ENCODE results near the gene OTOP3. TPM values are rescaled to one million over a fixed set of nuclear protein-coding genes. Genes with fewer than 3 reads are reported as not detected.

The OTOP3 gene
- total RNA-seq, 1 experiment from 2014 or later, result not detected

DNA sequence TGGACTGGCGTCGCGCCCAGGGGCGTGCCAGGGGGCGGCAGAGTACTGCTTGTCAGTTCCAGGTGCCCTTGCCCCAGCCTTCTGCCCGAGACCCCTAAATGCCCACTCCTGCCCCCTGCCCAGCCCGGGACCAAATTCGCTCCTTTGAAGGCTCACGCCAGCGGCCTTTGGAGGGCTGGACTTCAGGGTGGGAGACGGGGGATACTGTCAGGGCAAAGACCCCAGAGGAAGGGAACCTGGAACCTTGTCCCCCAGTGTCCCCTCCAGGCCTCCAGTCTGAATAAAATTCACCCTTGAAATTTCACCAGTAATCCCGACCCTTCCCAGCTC, 737 bp downstream of the OTOP3 start:
- ATAC-seq (no peak), DNase-seq (ENCODE audit: low spot score) (no peak)
- Mint-ChIP-seq H3K9me3 (no peaks in the 10 kb centered on the region), H3K4me1 (peaks cover 2% of the 10 kb centered on the region; the same call in 1 of the 2 replicates), H3K27me3 (ENCODE audit: low read depth) (peaks cover 80% of the 10 kb centered on the region), H3K27ac (no peak overlapping the region), H3K4me3 (peak overlapping the region; percentile 39), H3K36me3 (no peaks in the 10 kb centered on the region)
- POLR2A ChIA-PET, result no interaction called here
- CTCF ChIA-PET, result interaction anchor here (1.3 to 3.8 kb wide), 7 partner anchors 13 to 25 kb away, joined by 3 to 24 read pairs (median 12); partner anchors contain the start of gene OTOP2
- TF ChIP-seq NFYB (CRISPR knock-in tag; conservative IDR thresholded peaks at IDR 0.05; ENCODE audit: low read depth) (no peak), TCF7 (CRISPR knock-in tag; IDR thresholded peaks at IDR 0.05; ENCODE audit: low read depth) (no peak), NR2C2 (CRISPR knock-in tag; IDR thresholded peaks at IDR 0.05) (no peak), GABPB1 (CRISPR knock-in tag; IDR thresholded peaks at IDR 0.05) (no peak), PRRX2 (CRISPR knock-in tag; IDR thresholded peaks at IDR 0.05) (no peak), IRF2 (CRISPR knock-in tag; IDR thresholded peaks at IDR 0.05; ENCODE audit: borderline replicate concordance, low read depth) (no peak)
- TF ChIP-seq, protein P1, sequence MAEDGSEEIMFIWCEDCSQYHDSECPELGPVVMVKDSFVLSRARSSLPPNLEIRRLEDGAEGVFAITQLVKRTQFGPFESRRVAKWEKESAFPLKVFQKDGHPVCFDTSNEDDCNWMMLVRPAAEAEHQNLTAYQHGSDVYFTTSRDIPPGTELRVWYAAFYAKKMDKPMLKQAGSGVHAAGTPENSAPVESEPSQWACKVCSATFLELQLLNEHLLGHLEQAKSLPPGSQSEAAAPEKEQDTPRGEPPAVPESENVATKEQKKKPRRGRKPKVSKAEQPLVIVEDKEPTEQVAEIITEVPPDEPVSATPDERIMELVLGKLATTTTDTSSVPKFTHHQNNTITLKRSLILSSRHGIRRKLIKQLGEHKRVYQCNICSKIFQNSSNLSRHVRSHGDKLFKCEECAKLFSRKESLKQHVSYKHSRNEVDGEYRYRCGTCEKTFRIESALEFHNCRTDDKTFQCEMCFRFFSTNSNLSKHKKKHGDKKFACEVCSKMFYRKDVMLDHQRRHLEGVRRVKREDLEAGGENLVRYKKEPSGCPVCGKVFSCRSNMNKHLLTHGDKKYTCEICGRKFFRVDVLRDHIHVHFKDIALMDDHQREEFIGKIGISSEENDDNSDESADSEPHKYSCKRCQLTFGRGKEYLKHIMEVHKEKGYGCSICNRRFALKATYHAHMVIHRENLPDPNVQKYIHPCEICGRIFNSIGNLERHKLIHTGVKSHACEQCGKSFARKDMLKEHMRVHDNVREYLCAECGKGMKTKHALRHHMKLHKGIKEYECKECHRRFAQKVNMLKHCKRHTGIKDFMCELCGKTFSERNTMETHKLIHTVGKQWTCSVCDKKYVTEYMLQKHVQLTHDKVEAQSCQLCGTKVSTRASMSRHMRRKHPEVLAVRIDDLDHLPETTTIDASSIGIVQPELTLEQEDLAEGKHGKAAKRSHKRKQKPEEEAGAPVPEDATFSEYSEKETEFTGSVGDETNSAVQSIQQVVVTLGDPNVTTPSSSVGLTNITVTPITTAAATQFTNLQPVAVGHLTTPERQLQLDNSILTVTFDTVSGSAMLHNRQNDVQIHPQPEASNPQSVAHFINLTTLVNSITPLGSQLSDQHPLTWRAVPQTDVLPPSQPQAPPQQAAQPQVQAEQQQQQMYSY (CRISPR knock-in tag; IDR thresholded peaks at IDR 0.05), result no peak
- TF ChIP-seq, protein P2, sequence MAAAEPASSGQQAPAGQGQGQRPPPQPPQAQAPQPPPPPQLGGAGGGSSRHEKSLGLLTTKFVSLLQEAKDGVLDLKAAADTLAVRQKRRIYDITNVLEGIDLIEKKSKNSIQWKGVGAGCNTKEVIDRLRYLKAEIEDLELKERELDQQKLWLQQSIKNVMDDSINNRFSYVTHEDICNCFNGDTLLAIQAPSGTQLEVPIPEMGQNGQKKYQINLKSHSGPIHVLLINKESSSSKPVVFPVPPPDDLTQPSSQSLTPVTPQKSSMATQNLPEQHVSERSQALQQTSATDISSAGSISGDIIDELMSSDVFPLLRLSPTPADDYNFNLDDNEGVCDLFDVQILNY (CRISPR knock-in tag; IDR thresholded peaks at IDR 0.05), result no peak
- TF ChIP-seq, protein P3, sequence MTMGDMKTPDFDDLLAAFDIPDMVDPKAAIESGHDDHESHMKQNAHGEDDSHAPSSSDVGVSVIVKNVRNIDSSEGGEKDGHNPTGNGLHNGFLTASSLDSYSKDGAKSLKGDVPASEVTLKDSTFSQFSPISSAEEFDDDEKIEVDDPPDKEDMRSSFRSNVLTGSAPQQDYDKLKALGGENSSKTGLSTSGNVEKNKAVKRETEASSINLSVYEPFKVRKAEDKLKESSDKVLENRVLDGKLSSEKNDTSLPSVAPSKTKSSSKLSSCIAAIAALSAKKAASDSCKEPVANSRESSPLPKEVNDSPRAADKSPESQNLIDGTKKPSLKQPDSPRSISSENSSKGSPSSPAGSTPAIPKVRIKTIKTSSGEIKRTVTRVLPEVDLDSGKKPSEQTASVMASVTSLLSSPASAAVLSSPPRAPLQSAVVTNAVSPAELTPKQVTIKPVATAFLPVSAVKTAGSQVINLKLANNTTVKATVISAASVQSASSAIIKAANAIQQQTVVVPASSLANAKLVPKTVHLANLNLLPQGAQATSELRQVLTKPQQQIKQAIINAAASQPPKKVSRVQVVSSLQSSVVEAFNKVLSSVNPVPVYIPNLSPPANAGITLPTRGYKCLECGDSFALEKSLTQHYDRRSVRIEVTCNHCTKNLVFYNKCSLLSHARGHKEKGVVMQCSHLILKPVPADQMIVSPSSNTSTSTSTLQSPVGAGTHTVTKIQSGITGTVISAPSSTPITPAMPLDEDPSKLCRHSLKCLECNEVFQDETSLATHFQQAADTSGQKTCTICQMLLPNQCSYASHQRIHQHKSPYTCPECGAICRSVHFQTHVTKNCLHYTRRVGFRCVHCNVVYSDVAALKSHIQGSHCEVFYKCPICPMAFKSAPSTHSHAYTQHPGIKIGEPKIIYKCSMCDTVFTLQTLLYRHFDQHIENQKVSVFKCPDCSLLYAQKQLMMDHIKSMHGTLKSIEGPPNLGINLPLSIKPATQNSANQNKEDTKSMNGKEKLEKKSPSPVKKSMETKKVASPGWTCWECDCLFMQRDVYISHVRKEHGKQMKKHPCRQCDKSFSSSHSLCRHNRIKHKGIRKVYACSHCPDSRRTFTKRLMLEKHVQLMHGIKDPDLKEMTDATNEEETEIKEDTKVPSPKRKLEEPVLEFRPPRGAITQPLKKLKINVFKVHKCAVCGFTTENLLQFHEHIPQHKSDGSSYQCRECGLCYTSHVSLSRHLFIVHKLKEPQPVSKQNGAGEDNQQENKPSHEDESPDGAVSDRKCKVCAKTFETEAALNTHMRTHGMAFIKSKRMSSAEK (CRISPR knock-in tag; IDR thresholded peaks at IDR 0.05; ENCODE audit: borderline replicate concordance), result no peak
- TF ChIP-seq, protein P4, sequence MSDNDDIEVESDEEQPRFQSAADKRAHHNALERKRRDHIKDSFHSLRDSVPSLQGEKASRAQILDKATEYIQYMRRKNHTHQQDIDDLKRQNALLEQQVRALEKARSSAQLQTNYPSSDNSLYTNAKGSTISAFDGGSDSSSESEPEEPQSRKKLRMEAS (CRISPR knock-in tag; IDR thresholded peaks at IDR 0.05), result no peak
- TF ChIP-seq, protein P5, sequence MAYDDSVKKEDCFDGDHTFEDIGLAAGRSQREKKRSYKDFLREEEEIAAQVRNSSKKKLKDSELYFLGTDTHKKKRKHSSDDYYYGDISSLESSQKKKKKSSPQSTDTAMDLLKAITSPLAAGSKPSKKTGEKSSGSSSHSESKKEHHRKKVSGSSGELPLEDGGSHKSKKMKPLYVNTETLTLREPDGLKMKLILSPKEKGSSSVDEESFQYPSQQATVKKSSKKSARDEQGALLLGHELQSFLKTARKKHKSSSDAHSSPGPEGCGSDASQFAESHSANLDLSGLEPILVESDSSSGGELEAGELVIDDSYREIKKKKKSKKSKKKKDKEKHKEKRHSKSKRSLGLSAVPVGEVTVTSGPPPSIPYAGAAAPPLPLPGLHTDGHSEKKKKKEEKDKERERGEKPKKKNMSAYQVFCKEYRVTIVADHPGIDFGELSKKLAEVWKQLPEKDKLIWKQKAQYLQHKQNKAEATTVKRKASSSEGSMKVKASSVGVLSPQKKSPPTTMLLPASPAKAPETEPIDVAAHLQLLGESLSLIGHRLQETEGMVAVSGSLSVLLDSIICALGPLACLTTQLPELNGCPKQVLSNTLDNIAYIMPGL (CRISPR knock-in tag; IDR thresholded peaks at IDR 0.05), result no peak
- TF ChIP-seq, protein P6, sequence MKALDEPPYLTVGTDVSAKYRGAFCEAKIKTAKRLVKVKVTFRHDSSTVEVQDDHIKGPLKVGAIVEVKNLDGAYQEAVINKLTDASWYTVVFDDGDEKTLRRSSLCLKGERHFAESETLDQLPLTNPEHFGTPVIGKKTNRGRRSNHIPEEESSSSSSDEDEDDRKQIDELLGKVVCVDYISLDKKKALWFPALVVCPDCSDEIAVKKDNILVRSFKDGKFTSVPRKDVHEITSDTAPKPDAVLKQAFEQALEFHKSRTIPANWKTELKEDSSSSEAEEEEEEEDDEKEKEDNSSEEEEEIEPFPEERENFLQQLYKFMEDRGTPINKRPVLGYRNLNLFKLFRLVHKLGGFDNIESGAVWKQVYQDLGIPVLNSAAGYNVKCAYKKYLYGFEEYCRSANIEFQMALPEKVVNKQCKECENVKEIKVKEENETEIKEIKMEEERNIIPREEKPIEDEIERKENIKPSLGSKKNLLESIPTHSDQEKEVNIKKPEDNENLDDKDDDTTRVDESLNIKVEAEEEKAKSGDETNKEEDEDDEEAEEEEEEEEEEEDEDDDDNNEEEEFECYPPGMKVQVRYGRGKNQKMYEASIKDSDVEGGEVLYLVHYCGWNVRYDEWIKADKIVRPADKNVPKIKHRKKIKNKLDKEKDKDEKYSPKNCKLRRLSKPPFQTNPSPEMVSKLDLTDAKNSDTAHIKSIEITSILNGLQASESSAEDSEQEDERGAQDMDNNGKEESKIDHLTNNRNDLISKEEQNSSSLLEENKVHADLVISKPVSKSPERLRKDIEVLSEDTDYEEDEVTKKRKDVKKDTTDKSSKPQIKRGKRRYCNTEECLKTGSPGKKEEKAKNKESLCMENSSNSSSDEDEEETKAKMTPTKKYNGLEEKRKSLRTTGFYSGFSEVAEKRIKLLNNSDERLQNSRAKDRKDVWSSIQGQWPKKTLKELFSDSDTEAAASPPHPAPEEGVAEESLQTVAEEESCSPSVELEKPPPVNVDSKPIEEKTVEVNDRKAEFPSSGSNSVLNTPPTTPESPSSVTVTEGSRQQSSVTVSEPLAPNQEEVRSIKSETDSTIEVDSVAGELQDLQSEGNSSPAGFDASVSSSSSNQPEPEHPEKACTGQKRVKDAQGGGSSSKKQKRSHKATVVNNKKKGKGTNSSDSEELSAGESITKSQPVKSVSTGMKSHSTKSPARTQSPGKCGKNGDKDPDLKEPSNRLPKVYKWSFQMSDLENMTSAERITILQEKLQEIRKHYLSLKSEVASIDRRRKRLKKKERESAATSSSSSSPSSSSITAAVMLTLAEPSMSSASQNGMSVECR (CRISPR knock-in tag; IDR thresholded peaks at IDR 0.05; ENCODE audit: borderline replicate concordance), result no peak
- TF ChIP-seq, protein P7, sequence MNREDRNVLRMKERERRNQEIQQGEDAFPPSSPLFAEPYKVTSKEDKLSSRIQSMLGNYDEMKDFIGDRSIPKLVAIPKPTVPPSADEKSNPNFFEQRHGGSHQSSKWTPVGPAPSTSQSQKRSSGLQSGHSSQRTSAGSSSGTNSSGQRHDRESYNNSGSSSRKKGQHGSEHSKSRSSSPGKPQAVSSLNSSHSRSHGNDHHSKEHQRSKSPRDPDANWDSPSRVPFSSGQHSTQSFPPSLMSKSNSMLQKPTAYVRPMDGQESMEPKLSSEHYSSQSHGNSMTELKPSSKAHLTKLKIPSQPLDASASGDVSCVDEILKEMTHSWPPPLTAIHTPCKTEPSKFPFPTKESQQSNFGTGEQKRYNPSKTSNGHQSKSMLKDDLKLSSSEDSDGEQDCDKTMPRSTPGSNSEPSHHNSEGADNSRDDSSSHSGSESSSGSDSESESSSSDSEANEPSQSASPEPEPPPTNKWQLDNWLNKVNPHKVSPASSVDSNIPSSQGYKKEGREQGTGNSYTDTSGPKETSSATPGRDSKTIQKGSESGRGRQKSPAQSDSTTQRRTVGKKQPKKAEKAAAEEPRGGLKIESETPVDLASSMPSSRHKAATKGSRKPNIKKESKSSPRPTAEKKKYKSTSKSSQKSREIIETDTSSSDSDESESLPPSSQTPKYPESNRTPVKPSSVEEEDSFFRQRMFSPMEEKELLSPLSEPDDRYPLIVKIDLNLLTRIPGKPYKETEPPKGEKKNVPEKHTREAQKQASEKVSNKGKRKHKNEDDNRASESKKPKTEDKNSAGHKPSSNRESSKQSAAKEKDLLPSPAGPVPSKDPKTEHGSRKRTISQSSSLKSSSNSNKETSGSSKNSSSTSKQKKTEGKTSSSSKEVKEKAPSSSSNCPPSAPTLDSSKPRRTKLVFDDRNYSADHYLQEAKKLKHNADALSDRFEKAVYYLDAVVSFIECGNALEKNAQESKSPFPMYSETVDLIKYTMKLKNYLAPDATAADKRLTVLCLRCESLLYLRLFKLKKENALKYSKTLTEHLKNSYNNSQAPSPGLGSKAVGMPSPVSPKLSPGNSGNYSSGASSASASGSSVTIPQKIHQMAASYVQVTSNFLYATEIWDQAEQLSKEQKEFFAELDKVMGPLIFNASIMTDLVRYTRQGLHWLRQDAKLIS (CRISPR knock-in tag; IDR thresholded peaks at IDR 0.05; ENCODE audit: borderline replicate concordance), result no peak
- TF ChIP-seq, protein P8, sequence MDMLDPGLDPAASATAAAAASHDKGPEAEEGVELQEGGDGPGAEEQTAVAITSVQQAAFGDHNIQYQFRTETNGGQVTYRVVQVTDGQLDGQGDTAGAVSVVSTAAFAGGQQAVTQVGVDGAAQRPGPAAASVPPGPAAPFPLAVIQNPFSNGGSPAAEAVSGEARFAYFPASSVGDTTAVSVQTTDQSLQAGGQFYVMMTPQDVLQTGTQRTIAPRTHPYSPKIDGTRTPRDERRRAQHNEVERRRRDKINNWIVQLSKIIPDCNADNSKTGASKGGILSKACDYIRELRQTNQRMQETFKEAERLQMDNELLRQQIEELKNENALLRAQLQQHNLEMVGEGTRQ (CRISPR knock-in tag; IDR thresholded peaks at IDR 0.05), result no peak
- TF ChIP-seq, protein P9, sequence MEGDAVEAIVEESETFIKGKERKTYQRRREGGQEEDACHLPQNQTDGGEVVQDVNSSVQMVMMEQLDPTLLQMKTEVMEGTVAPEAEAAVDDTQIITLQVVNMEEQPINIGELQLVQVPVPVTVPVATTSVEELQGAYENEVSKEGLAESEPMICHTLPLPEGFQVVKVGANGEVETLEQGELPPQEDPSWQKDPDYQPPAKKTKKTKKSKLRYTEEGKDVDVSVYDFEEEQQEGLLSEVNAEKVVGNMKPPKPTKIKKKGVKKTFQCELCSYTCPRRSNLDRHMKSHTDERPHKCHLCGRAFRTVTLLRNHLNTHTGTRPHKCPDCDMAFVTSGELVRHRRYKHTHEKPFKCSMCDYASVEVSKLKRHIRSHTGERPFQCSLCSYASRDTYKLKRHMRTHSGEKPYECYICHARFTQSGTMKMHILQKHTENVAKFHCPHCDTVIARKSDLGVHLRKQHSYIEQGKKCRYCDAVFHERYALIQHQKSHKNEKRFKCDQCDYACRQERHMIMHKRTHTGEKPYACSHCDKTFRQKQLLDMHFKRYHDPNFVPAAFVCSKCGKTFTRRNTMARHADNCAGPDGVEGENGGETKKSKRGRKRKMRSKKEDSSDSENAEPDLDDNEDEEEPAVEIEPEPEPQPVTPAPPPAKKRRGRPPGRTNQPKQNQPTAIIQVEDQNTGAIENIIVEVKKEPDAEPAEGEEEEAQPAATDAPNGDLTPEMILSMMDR (IDR thresholded peaks at IDR 0.05), result no peak
